OCI-LY1 (cell line): ENCODE measurements around the gene MPPED2.

Source experiments
- CTCF ChIP-seq: fragments of 200-600 bp; sonication (generic), shearing (Covaris generic); IDR thresholded peaks from 2 replicates; pipeline ENCODE4 v1.5.1; 2017; ENCODE audit warnings: mild to moderate bottlenecking, antibody characterized with exemption, low read length, moderate library complexity, mixed read lengths
- EZH2 ChIP-seq: fragments of 200-600 bp; sonication (generic), shearing (Covaris generic); IDR thresholded peaks from 2 replicates; pipeline ENCODE4 v1.8.0; 2017; ENCODE audit warnings: borderline replicate concordance, mixed run types, mild to moderate bottlenecking, antibody characterized with exemption, low read length, moderate library complexity, mixed read lengths

DNA sequence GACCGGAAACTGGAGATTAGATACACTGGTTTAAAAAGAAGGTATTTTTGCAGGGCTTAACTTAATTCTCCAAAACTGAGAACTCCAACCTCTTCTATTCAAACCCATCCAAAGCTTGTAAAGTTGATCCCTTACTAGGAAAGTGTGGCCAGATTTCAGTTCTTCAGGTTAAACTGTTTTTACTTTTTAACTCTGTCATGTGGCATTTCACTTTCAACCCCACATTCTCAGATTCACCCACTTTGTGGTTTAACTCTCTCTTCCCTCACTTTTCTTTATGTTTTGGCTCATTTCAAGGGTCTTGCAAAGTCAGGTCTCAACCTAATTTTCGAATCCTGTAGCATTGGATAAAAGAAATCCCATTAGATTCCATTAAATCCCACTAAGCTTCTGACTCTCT, 75.4 kb downstream of the MPPED2 start:
- TF ChIP-seq CTCF (no peak), EZH2 (no peak)
